ENCODE data around the gene KRTAP13-3. TPM values are rescaled to one million over a fixed set of nuclear protein-coding genes. Genes with fewer than 3 reads are reported as not detected.

The KRTAP13-3 gene
- total and polyA plus RNA-seq, 2 donors from 2014 or later: not detected

- TF ChIP-seq CTCF (IDR thresholded peaks at IDR 0.05; ENCODE audit: borderline replicate concordance, extremely low read depth, insufficient read depth): no peak
- H3K9me3 ChIP-seq (ENCODE audit: control insufficient read depth in 2 of 3, insufficient read depth in 1 of 3, low read length in 3 of 3): no peaks in the 10 kb centered on the region
- H3K9ac ChIP-seq (ENCODE audit: low read length in 3 of 3): no peak within 1 kb of the TSS
- H3K27ac ChIP-seq (ENCODE audit: low read depth in 2 of 2, low read length in 2 of 2): no peak within 1 kb of the TSS
- no peak for FAIRE-seq
- no peaks in the 10 kb centered on the region for H3K27me3 ChIP-seq (ENCODE audit: control insufficient read depth, insufficient read depth, low read length)
- no peak within 1 kb of the TSS for H3K4me3 ChIP-seq (ENCODE audit: low read length in 3 of 3)
- intact Hi-C loops (cut with DNase I): no loop called here
- H3K4me1 ChIP-seq (ENCODE audit: control insufficient read depth in 2 of 3, insufficient read depth in 2 of 3, low read depth in 1 of 3, low read length in 3 of 3): no peaks in the 10 kb centered on the region
- H3K36me3 ChIP-seq (ENCODE audit: control insufficient read depth in 2 of 3, insufficient read depth in 3 of 3, low read length in 3 of 3): no peaks in the 10 kb centered on the region
- DNase-seq: peak in 1 of 5 donors; percentile 43
Measured at GRCh38 chr21:30430170-30430655, 4.5 kb upstream of the KRTAP13-3 start, which contains the start of gene KRTAP13-4. Gene KRTAP13-4, plus strand, starts transcription at chr21:30430220. Its CDS starts 56 bp downstream, at chr21:30430276.

- FAIRE-seq (no peak), DNase-seq (no peak)
- Histone ChIP-seq H3K27me3 (ENCODE audit: control insufficient read depth, insufficient read depth, low read length) (no peaks in the 10 kb centered on the region), H3K27ac (ENCODE audit: low read depth in 2 of 2, low read length in 2 of 2) (no peak overlapping the region), H3K9ac (ENCODE audit: low read length in 3 of 3) (no peak overlapping the region), H3K4me1 (ENCODE audit: control insufficient read depth in 2 of 3, insufficient read depth in 2 of 3, low read depth in 1 of 3, low read length in 3 of 3) (no peaks in the 10 kb centered on the region), H3K36me3 (ENCODE audit: control insufficient read depth in 2 of 3, insufficient read depth in 3 of 3, low read length in 3 of 3) (no peaks in the 10 kb centered on the region), H3K9me3 (ENCODE audit: control insufficient read depth in 2 of 3, insufficient read depth in 1 of 3, low read length in 3 of 3) (no peaks in the 10 kb centered on the region), H3K4me3 (ENCODE audit: low read length in 3 of 3) (no peak overlapping the region)
- intact Hi-C loops (cut with DNase I): no loop called here
- no peak for TF ChIP-seq CTCF (IDR thresholded peaks at IDR 0.05; ENCODE audit: borderline replicate concordance, extremely low read depth, insufficient read depth)
Measured at GRCh38 chr21:30426731-30427130, 1.0 kb upstream of the KRTAP13-3 start.

GRCh38 chr21:30415993-30416392, 9.7 kb downstream of the KRTAP13-3 start:
- TF ChIP-seq CTCF (IDR thresholded peaks at IDR 0.05; ENCODE audit: borderline replicate concordance, extremely low read depth, insufficient read depth): no peak
- intact Hi-C loops (cut with DNase I): no loop called here
- H3K9ac ChIP-seq (ENCODE audit: low read length in 3 of 3): no peak overlapping the region
- H3K4me1 ChIP-seq (ENCODE audit: control insufficient read depth in 2 of 3, insufficient read depth in 2 of 3, low read depth in 1 of 3, low read length in 3 of 3): no peaks in the 10 kb centered on the region
- H3K27me3 ChIP-seq (ENCODE audit: control insufficient read depth, insufficient read depth, low read length): no peaks in the 10 kb centered on the region
- H3K4me3 ChIP-seq (ENCODE audit: low read length in 3 of 3): no peak overlapping the region
- no peaks in the 10 kb centered on the region for H3K36me3 ChIP-seq (ENCODE audit: control insufficient read depth in 2 of 3, insufficient read depth in 3 of 3, low read length in 3 of 3)
- FAIRE-seq (no peak), DNase-seq (no peak)
- no peak overlapping the region for H3K27ac ChIP-seq (ENCODE audit: low read depth in 2 of 2, low read length in 2 of 2)
- H3K9me3 ChIP-seq (ENCODE audit: control insufficient read depth in 2 of 3, insufficient read depth in 1 of 3, low read length in 3 of 3): no peaks in the 10 kb centered on the region
